HEK293 (cell line): ENCODE results near the gene INF2.
A peak's percentile ranks its signal among the peaks of the same experiment; 100 is the strongest.

ENCODE experiments used
- CTCF ChIA-PET: fragments of 350-600 bp; formaldehyde crosslinking; extraction: SDS; loops from one replicate; lab custom pipeline; 2021; ENCODE audit warnings: antibody characterized with exemption; lab: Yijun Ruan, JAX
- POLR2A ChIA-PET: fragments of 300-600 bp; formaldehyde crosslinking; extraction: SDS; loops from one replicate; lab custom pipeline; 2020; ENCODE audit warnings: antibody characterized with exemption, inconsistent platforms; lab: Yijun Ruan, JAX
- H3K27ac ChIP-seq: fragments of 200-500 bp; sonication (Bioruptor generic); 2 replicates; pipeline ENCODE4 v1.5.1; 2014; ENCODE audit warnings: low read depth, low read length, control low read depth, inconsistent platforms; ENCODE audit errors: extremely low read depth
- H3K36me3 ChIP-seq, 2 experiments: fragments of 200-500 bp in 1 of 2; sonication (Bioruptor generic) in 1 of 2; 1 replicate in 1 of 2; 2 replicates in 1 of 2; pipeline ENCODE4 v1.5.1; 2014 to 2017; ENCODE audit warnings: inconsistent platforms in 2 of 2, low read length in 2 of 2; ENCODE audit not compliant: control insufficient read depth in 2 of 2, insufficient read depth in 1 of 2
- H3K4me1 ChIP-seq: fragments of 200-500 bp; sonication (Bioruptor generic); 2 replicates; pipeline ENCODE4 v1.5.1; 2014; ENCODE audit warnings: mild to moderate bottlenecking, low read length, inconsistent platforms; ENCODE audit not compliant: control insufficient read depth, insufficient read depth
- H3K4me3 ChIP-seq: 2 replicates; pipeline ENCODE4 v1.5.1; 2011; ENCODE audit warnings: low read depth, mild to moderate bottlenecking, control low read depth, low read length, moderate library complexity
- H3K9me3 ChIP-seq: fragments of 200-500 bp; sonication (Bioruptor generic); 2 replicates; pipeline ENCODE4 v1.5.1; 2014; ENCODE audit warnings: low read depth, low read length, inconsistent platforms; ENCODE audit not compliant: control insufficient read depth, insufficient read depth
- GLIS1 ChIP-seq: fragments of 450-650 bp; formaldehyde crosslinking; IDR thresholded peaks from 2 replicates; pipeline ENCODE4 v1.5.1; 2016; ENCODE audit warnings: missing biosample characterization, missing genetic modification characterization
- HOXC10 ChIP-seq: sonication (generic); formaldehyde crosslinking; IDR thresholded peaks from 2 replicates; pipeline ENCODE4 v1.8.1; 2023; ENCODE audit warnings: mild to moderate bottlenecking, missing genetic modification reagents
- SETDB1 ChIP-seq: IDR thresholded peaks from one replicate; pipeline ENCODE4 v1.6.1; 2017; ENCODE audit warnings: mild to moderate bottlenecking, low read length, moderate library complexity, mixed read lengths; ENCODE audit not compliant: insufficient read length
- ZBTB17 ChIP-seq: fragments of 450-650 bp; formaldehyde crosslinking; IDR thresholded peaks from 2 replicates; pipeline ENCODE4 v1.5.1; 2016; ENCODE audit warnings: missing biosample characterization, missing genetic modification characterization
- ZBTB48 ChIP-seq: fragments of 450-650 bp; formaldehyde crosslinking; IDR thresholded peaks from 2 replicates; pipeline ENCODE4 v1.5.1; 2016; ENCODE audit warnings: missing biosample characterization, missing genetic modification characterization
- ZBTB49 ChIP-seq: fragments of 450-650 bp; formaldehyde crosslinking; IDR thresholded peaks from 2 replicates; pipeline ENCODE4 v1.5.1; 2016; ENCODE audit warnings: missing biosample characterization, missing genetic modification characterization, low read depth
- ZFHX2 ChIP-seq: fragments of 450-650 bp; formaldehyde crosslinking; conservative IDR thresholded peaks from 2 replicates; pipeline ENCODE4 v1.5.1; 2016; ENCODE audit warnings: missing biosample characterization, missing genetic modification characterization
- ZFP37 ChIP-seq: fragments of 450-650 bp; formaldehyde crosslinking; IDR thresholded peaks from 2 replicates; pipeline ENCODE4 v1.5.1; 2016; ENCODE audit warnings: missing biosample characterization, missing genetic modification characterization
- ZFP41 ChIP-seq: fragments of 450-650 bp; formaldehyde crosslinking; IDR thresholded peaks from 2 replicates; pipeline ENCODE4 v1.5.1; 2016; ENCODE audit warnings: missing biosample characterization, missing genetic modification characterization, borderline replicate concordance
- ZNF140 ChIP-seq: fragments of 450-650 bp; formaldehyde crosslinking; IDR thresholded peaks from 2 replicates; pipeline ENCODE4 v1.5.1; 2016; ENCODE audit warnings: missing biosample characterization, missing genetic modification characterization
- ZNF174 ChIP-seq: fragments of 450-650 bp; formaldehyde crosslinking; IDR thresholded peaks from 2 replicates; pipeline ENCODE4 v1.5.0; 2017; ENCODE audit warnings: missing biosample characterization, mild to moderate bottlenecking, missing genetic modification characterization
- ZNF214 ChIP-seq: fragments of 450-650 bp; formaldehyde crosslinking; IDR thresholded peaks from 2 replicates; pipeline ENCODE4 v1.5.1; 2017; ENCODE audit warnings: missing biosample characterization, mild to moderate bottlenecking, missing genetic modification characterization, borderline replicate concordance
- ZNF239 ChIP-seq: fragments of 450-650 bp; formaldehyde crosslinking; IDR thresholded peaks from 2 replicates; pipeline ENCODE4 v1.5.1; 2016; ENCODE audit warnings: missing biosample characterization, missing genetic modification characterization
- ZNF274 ChIP-seq, 2 experiments: fragments of 200-500 bp in 1 of 2; fragments of 450-650 bp in 1 of 2; sonication (Bioruptor generic) in 1 of 2; formaldehyde crosslinking in 1 of 2; IDR thresholded peaks; 2 replicates each; pipeline versions ENCODE4 v1.5.1 to v1.6.1; 2014 to 2016; ENCODE audit warnings: borderline replicate concordance in 1 of 2, inconsistent platforms in 1 of 2, low read length in 1 of 2, missing biosample characterization in 1 of 2, missing genetic modification characterization in 1 of 2
- ZNF391 ChIP-seq: fragments of 450-650 bp; formaldehyde crosslinking; IDR thresholded peaks from 2 replicates; pipeline ENCODE4 v1.5.1; 2016; ENCODE audit warnings: low read depth, missing biosample characterization, missing genetic modification characterization, borderline replicate concordance
- ZNF426 ChIP-seq: fragments of 450-650 bp; formaldehyde crosslinking; IDR thresholded peaks from 2 replicates; pipeline ENCODE4 v1.5.1; 2017; ENCODE audit warnings: missing biosample characterization, missing genetic modification characterization, mild to moderate bottlenecking, inconsistent platforms, moderate library complexity
- ZNF514 ChIP-seq: fragments of 450-650 bp; formaldehyde crosslinking; IDR thresholded peaks from 2 replicates; pipeline ENCODE4 v1.5.1; 2016; ENCODE audit warnings: missing biosample characterization, missing genetic modification characterization
- ZNF529 ChIP-seq: fragments of 450-650 bp; formaldehyde crosslinking; IDR thresholded peaks from 2 replicates; pipeline ENCODE4 v1.5.1; 2017; ENCODE audit warnings: missing genetic modification characterization, missing biosample characterization; ENCODE audit not compliant: insufficient replicate concordance
- ZNF596 ChIP-seq: fragments of 450-650 bp; IDR thresholded peaks from 2 replicates; pipeline ENCODE4 v1.5.0; 2018; ENCODE audit warnings: missing biosample characterization, mild to moderate bottlenecking, missing genetic modification characterization, moderate library complexity
- TF ChIP-seq, protein P1 (sequence below): fragments of 450-650 bp; formaldehyde crosslinking; IDR thresholded peaks from 2 replicates; pipeline ENCODE4 v1.5.1; 2016; ENCODE audit warnings: missing biosample characterization, missing genetic modification characterization
- TF ChIP-seq, protein P2 (sequence below): fragments of 450-650 bp; formaldehyde crosslinking; IDR thresholded peaks from 2 replicates; pipeline ENCODE4 v1.5.1; 2016; ENCODE audit warnings: missing biosample characterization, missing genetic modification characterization
- TF ChIP-seq, protein P3 (sequence below): fragments of 450-650 bp; formaldehyde crosslinking; optimal IDR thresholded peaks from 2 replicates; pipeline ENCODE3; 2016; ENCODE audit warnings: missing biosample characterization, mild to moderate bottlenecking, missing genetic modification characterization

The INF2 gene

GRCh38 chr14:104721505-104722431 is 32.4 kb downstream of the INF2 start (continued):
- TF ChIP-seq GLIS1 (tag by site-specific recombination) (peak; percentile 30), ZBTB48 (tag by site-specific recombination) (no peak), ZNF529 (no peak), ZBTB49 (tag by site-specific recombination) (no peak), SETDB1 (no peak), ZNF514 (tag by site-specific recombination) (no peak), ZNF140 (tag by site-specific recombination) (no peak), ZNF596 (tag by site-specific recombination) (no peak), ZFP41 (tag by site-specific recombination) (no peak)
- TF ChIP-seq, protein P1, sequence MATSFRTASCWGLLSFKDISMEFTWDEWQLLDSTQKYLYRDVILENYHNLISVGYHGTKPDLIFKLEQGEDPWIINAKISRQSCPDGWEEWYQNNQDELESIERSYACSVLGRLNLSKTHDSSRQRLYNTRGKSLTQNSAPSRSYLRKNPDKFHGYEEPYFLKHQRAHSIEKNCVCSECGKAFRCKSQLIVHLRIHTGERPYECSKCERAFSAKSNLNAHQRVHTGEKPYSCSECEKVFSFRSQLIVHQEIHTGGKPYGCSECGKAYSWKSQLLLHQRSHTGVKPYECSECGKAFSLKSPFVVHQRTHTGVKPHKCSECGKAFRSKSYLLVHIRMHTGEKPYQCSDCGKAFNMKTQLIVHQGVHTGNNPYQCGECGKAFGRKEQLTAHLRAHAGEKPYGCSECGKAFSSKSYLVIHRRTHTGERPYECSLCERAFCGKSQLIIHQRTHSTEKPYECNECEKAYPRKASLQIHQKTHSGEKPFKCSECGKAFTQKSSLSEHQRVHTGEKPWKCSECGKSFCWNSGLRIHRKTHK (tag by site-specific recombination), result no peak
- TF ChIP-seq, protein P2, sequence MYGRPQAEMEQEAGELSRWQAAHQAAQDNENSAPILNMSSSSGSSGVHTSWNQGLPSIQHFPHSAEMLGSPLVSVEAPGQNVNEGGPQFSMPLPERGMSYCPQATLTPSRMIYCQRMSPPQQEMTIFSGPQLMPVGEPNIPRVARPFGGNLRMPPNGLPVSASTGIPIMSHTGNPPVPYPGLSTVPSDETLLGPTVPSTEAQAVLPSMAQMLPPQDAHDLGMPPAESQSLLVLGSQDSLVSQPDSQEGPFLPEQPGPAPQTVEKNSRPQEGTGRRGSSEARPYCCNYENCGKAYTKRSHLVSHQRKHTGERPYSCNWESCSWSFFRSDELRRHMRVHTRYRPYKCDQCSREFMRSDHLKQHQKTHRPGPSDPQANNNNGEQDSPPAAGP (tag by site-specific recombination), result 0 out of 2 replicates have a peak, but pooled peaks have one; percentile 25

- no peaks in the 10 kb centered on the region; the same call in 1 of the 2 replicates for H3K4me1 ChIP-seq
- no peak overlapping the region for H3K27ac ChIP-seq
- H3K36me3 ChIP-seq, result peaks cover 0 to 2% of the 10 kb centered on the region in 2 experiments; a peak in 1 of 3 replicates
- H3K9me3 ChIP-seq, result no peaks in the 10 kb centered on the region
- ChIA-PET CTCF (interaction anchor here (0.6 to 2.2 kb wide), 13 partner anchors 14 to 1627 kb away, joined by 3 to 12 read pairs (median 3); partner anchors contain the start of gene SIVA1), POLR2A (no interaction called here)
- TF ChIP-seq HOXC10 (CRISPR knock-in tag), result 0 out of 2 replicates have a peak, but pooled peaks have one; percentile 53
- TF ChIP-seq ZNF239, result no peak
- no peak overlapping the region for H3K4me3 ChIP-seq
Observed at GRCh38 chr14:104722938-104723650, 33.7 kb downstream of the INF2 start.

DNA sequence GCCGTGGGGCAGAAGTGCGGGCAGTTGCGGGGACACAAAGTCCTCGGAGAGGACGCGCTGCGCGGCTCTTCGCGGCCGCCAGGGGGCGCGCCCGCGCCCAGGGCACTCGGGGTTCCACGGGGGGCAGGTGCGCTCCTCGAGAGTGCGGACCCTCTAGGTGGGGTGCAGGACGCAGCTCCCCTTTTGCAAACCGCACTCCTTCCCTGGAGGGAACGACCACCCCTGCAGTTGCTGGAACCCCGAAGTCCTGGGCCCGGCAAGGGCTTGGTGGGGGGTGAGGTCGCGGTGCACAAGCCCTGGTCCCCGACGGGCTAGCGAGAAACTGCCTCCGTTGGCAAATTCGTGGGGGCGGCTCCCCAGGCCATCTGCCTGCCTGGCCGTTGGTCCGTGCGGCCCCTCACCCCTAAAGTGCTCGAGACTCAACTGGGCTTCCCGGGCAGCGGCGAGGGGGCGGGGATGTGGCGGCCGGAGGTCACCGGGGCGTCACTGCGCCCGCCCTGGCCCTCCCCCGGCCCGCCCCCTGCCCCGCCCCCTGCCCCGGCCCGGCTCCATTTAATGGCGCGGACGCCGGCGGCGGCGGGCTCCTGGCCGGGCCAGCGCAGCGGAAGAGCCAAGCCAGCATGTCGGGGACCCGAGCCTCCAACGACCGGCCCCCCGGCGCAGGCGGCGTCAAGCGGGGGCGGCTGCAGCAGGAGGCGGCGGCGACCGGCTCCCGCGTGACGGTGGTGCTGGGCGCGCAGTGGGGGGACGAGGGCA is 34.4 kb downstream of the INF2 start, which contains the start of gene ADSS1:
ADSS1 (plus strand) TSS at position 579 of the 756 bp plus-strand sequence; CDS start at position 621, 42 bp downstream.
- H3K36me3 ChIP-seq, result peaks cover 0 to 2% of the 10 kb centered on the region in 2 experiments; a peak in 1 of 3 replicates
- no peaks in the 10 kb centered on the region; the same call in 1 of the 2 replicates for H3K4me1 ChIP-seq
- H3K9me3 ChIP-seq, result no peaks in the 10 kb centered on the region
- ChIA-PET CTCF (interaction anchor here (0.5 to 2.2 kb wide), 12 partner anchors 13 to 1628 kb away, joined by 3 to 12 read pairs (median 3); partner anchors contain the start of gene SIVA1), POLR2A (interaction anchor here (0.6 kb wide), 1 partner anchor 498 kb away, joined by 4 read pairs; no protein-coding TSS in a partner anchor)
- H3K27ac ChIP-seq, result no peak within 1 kb of the TSS
- peak within 1 kb of the TSS; percentile 57 for H3K4me3 ChIP-seq
- TF ChIP-seq, protein P3, sequence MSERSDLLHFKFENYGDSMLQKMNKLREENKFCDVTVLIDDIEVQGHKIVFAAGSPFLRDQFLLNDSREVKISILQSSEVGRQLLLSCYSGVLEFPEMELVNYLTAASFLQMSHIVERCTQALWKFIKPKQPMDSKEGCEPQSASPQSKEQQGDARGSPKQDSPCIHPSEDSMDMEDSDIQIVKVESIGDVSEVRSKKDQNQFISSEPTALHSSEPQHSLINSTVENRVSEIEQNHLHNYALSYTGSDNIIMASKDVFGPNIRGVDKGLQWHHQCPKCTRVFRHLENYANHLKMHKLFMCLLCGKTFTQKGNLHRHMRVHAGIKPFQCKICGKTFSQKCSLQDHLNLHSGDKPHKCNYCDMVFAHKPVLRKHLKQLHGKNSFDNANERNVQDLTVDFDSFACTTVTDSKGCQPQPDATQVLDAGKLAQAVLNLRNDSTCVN (tag by site-specific recombination), result peak; percentile 68
- TF ChIP-seq ZBTB17 (tag by site-specific recombination) (peak; percentile 65; the same call in 1 of the 2 replicates), ZNF426 (tag by site-specific recombination) (no peak), ZFHX2 (0 out of 2 replicates have a peak, but pooled peaks have one; percentile 15), ZNF214 (tag by site-specific recombination) (no peak), ZFP37 (tag by site-specific recombination) (no peak), ZNF391 (tag by site-specific recombination) (peak; percentile 58; the same call in 1 of the 2 replicates), ZNF274 (IDR thresholded peaks at IDR 0.05; ENCODE audit: low read length) (no peak), ZNF274 (tag by site-specific recombination; IDR thresholded peaks at IDR 0.05; ENCODE audit: borderline replicate concordance) (no peak), ZNF174 (tag by site-specific recombination) (no peak)
